NCI-H774 (cell line): ENCODE data around the gene GLDC.
"Not testable (repeated sequence)": the region's sequence is repeated elsewhere in the genome, so short reads cannot be mapped to it uniquely, and the experiment has no call there.

Source experiments
- DNase-seq: peaks from one replicate; lab custom pipeline; 2025; lab: John Stamatoyannopoulos, UW

GLDC gene

DNA sequence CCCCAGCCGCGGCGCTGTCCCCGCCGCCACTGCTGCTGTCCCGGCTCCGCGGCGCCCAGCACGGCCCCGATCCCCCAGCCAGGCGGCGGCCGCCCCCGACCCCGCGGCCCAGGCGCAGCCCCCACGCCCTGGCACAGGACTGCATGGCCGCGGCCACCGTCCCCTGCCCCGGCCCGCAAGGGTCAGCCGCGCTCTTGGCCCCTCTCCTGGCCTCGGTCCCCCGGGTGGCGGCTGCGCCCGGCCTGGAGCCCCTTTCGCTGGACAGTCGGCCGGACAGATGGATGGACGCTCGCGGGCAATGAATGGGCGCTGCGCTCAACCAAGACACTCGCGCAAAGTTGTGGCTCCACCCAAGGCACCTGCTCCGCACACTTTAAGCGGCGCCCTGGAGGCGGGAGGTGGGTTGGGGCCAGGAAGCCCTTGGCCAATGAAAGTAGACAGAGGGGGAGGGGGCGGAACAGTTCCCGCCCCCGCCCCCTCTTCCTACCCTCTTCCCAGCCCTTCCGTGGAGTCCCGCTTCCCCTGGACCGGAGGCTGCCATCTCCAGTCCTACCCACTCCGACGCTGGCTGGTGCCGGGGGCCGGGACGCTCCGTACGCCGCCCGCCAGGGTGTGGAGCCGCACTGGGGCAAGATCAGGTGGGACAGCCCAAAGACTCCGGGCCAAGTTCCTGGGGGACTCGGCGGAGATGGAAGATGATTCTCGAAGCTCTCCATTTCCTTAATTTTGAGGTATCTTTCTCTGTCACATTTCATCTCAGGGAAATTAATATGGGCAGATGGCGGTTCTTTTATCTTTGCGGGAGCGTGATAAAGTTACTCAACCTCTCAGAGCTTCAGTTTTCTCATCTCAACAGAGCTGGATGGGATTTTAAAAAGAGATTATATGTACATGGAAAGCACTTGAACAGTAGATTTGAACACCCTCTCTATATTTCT, at the start of gene GLDC:
GLDC (minus strand) TSS at position 375 of the 938 bp plus-strand sequence; CDS start at position 145, 230 bp downstream.
- DNase-seq = peak; percentile 95

DNA sequence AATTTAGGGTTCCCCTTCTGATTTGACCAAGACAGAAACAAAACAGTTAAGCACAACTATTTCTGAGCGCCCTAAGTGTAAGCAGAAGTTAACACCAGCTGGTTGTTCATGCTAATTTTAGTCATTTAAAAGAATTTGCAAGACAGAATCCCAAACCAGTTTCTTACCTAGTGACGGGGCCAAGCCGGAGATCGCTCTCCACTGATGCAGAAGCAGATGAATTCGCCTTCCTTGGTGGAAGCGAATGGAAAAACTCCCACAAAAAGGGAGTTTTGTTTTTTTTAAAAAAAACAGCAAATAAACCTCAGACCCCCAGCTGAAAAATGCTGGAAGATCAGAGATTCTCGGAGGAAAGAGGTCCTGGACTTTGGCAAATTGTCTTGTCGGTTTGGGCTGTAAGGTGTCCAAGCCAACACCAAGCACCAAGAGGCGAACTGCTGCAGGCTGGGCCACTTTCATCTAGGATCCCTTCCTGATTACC, 47.4 kb upstream of the GLDC start:
- no peak for DNase-seq

DNA sequence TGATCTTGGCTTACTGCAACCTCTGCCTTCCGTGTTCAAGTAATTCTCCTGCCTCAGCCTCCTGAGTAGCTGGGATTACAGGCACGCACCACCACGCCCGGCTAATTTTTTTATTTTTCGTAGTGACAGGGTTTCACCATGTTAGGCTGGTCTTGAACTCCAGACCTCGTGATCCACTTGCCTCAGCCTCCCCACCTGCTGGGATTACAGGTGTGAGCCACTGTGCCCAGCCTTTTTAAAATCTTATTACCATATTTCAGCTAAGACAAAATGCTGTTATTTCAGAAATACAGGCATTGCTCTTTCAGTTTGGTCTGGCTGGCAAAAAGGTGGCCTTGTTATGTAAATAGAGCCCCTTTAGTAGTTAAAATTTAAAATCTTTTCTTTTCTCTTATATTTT, 46.9 kb upstream of the GLDC start:
- no peak for DNase-seq

DNA sequence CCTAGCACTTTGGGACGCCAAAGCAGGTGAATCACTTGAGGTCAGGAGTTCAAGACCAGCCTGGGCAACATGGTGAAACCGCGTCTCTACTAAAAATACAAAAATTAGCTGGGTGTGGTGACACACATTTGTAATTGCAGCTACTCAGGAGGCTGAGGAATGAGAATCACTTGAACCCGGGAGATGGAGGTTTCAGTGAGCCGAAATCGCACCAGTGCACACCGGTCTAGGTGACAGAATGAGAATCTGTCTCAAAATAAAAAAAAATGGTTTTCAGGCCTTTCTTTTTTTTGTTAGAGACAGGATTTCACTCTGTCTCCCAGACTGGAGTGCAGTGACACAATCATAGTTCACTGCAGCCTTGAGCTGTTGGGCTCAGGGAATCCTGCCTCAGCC, 45.1 kb upstream of the GLDC start:
- DNase-seq = not testable (repeated sequence)

DNA sequence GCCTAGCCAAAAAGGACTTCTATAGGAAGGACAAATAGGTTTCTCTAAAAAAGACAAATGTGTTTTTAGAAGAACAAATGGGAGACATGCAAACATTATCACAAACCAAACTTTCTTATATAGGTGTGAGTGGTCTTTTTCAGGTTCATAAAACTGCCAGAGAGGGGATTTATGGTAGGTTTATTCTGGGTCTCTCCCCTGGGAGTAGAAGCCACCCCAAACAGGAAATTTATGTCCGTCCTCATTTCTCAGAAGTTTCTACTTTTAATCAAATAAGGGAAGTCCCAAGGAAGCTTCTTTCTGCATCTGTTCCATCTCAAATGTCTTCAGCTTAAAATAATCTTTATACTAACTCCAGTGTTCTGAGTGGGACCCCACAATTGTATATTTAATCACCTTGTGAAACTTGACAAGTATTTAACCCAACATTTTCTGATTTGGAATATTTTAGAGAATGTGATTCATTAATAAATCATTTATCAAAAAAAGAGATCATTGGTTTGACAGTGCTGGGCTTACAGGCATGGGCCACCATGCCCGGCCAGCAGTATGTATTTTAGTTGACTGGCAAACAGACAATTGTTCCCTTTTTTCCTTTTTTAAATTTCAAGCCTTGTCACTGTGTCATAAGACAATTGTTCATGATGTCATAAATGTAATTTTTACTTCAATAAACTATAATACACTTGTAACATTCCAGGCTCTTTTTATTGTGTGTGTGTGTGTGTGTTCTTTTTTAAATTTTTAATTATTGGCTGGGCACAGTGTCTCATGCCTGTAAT, 44.6 kb upstream of the GLDC start:
- DNase-seq = no peak

DNA sequence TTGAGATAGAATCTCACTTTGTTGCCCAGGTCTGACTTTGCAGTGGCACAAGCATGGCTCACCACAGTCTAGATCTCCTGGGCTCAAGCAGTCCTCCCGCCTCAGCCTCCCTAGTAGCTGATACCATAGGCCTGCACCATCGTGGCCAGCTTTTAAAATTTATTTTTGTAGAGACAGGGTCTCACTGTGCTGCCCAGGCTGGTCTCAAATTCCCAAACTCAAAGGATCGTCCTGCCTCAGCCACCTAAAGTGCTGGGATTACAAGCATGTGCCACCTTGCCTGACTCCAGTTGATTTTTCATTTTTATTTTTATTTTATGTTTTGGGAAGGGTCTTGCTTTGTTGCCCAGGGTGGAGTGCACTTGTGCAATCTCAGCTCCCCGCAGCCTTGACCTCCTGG, 41.7 kb upstream of the GLDC start:
- DNase-seq = no peak

DNA sequence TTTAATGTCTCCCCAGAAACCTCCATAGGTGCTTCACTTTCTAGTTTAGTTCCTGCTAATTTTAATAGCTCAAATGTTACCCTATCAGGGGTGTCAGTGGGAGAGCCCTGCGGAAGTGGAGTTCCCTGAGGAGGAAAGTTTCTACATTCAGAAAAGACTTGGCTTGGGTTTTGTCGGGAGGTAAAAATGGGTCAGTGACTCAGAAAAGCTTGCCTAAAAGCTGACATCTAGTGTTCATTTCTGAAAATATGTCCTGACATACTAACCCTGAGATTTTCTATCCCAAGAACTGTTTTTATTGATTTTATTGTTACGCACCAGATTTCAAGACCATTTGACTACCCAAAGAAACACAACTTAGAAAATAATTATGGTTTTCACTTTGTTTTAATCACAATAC, 40.9 kb upstream of the GLDC start:
- no peak for DNase-seq

DNA sequence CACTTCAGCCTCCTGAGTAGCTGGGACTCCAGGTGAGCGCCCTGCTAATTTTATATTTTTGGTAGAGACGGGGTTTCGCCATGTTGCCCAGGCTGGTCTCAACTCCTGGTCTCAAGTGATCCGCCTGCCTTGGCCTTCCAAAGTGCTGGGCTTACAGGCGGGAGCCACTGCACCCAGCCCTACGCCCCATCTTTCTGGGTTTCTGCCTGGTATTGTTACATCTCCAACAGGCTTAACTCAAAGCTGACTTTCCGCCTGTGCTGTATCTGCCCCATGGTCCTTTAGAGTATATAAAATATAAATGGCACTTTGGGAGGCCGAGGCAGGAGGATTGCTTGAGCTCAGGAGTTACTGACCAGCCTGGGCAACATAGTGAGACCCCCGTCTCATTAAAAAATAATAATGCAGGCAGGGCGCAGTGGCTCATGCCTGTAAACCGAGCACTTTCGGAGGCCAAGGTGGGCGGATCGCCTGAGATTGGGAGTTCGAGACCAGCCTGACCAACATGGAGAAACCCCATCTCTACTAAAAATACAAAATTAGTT, 36.5 kb upstream of the GLDC start:
- no peak for DNase-seq

DNA sequence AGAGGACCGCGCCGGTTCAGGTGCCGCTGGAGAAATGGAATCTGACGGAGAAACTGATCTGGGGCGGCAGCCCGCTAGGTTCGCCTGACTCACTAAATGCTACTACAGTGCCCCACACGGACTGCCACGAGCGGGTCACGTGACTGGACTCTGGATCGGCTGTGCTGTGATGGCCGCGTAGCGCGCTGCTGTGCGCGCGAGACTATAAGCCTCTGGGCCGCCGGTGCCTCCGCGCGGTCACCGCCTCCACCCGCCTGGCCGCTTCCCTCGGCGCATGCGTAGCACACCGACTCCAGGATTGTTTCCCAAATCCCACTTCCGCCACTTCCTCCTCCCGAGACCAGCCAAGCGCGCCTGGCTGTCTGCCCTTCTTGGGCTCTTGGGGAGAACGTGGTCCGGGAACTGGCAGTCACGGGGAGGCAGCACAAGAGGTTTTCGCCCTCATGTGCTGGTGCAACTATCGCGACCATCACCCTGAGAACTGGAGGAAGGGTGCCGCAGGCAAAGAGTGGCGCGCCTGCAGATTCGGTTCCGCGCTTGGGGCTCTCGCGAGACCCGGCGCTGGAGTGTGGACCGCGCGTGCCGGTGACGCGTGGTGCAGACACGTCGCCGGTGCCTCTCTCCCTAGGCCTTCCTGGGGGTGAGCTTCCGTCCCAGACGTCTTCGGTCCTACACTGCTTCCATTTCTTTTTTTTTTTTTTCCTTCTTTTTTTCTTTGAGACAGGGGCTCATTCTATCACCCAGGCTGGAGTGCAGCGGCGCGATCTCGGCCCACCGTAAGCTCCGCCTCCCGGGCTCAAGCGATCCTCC, 35.8 kb upstream of the GLDC start:
- peak; percentile 98 for DNase-seq

DNA sequence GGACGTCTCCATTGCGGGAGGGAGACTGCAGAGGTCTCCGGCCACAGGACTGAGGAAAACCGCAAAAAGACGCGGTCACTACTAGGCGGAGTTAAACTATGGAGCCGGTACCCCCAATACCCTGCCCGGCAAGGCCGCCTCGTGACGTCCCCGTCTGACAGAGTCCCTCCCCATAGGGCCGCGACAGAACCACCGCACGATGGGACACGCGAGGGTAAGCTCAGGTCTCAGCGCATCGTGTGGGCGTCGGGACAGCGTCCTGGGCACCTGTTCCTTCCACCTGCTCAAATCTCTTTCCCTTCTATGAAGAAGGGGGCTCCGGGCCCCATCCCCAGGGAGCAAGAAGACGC, 35.2 kb upstream of the GLDC start:
- DNase-seq = peak; percentile 73

DNA sequence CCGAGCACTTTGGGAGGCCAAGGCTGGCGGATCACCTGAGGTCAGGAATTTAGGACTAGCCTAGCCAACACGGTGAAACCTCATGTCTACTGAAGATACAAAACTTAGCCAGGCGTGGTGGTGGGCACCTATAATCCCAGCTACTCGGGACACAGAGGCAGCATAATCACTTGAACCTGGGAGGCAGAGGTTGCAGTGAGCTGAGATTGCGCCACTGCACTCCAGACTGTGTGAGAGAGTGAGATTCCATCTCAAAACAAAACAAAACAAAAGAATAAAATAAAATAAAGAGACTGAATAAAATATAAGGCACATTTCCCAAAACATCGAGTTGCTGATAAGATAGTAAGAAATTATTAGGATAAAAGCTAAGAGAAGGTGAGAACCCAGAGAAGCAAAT, 32.3 kb upstream of the GLDC start:
- no peak for DNase-seq

DNA sequence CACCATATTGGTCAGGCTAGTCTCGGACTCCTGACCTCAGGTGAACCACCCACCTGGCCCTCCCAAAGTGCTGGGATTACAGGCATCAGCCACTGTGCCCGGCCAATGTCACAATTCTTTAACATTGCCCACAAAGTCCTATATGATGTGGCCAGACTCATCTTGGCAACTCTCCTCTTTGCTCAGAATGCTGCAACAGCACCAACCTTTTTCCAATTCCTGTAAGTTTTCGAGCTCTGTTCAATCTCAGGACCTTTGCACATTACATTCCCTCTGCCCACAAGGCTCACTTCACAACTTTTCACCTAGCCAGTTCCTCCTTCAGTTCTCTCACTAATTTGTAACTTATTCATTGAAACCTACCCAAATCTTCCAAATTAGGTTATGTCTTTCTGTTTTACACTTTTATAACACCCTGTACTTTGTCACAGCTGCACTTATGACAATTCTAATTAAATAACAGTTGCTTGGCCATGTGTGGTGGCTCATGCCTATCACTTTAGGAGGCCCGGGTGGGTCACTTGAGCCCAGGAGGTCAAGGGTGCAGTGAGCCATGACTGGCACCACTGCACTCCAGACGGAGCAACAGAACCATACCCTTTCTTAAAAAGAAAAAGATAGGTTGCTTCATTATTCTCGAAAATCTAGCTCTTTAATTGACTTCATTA, 30.9 kb upstream of the GLDC start:
- no peak for DNase-seq

DNA sequence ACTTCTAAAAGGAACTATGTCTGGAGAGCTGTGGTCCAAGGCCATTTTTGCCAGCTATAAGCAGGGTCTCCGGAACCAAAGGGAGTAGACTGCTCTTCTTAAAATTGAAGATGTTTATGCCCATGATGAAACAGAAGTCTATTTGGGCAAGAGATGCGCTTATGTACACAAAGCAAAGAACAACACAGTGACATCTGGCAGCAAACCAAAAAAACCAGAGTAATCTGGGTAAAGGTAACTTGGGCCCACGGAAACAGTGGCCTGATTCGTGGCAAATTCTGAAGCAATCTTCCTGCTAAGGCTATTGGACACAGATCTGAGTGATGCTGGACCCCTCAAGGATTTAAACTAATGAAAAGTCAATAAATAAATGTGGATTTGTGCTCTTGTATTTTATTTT, 29.7 kb upstream of the GLDC start:
- DNase-seq = no peak

DNA sequence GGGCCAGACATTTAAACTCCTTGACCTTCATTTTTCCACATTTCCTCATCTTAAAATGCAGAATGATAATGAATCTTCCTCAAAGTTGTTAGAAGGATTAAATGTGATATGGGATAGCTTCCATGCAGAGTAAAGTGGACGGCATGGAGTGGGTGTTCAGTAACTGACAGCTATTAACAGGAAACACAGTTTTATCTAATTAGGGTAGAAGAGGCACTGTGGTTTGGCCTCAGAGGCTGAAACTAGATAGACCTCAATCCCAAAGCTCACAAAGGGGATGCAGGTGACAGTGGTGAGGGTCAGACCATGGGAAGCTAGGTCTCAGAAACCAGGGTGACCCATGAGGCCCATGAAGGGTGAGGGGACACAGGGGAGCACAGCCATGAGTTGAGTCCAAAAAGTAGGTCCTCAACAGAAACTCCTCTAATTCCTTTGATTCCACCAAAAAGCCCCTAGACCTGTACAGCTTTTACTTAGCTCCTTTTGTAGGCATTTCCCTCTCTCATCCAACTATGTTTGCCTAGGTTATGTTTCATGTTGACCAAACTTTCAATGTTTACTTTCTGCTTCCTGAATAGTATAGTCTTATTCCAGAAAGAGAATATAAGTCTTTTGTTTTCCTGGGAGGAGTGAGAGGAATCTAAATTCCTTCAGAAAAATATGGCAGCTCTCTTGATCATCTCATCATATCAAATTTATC, 27.9 kb upstream of the GLDC start:
- DNase-seq = no peak

DNA sequence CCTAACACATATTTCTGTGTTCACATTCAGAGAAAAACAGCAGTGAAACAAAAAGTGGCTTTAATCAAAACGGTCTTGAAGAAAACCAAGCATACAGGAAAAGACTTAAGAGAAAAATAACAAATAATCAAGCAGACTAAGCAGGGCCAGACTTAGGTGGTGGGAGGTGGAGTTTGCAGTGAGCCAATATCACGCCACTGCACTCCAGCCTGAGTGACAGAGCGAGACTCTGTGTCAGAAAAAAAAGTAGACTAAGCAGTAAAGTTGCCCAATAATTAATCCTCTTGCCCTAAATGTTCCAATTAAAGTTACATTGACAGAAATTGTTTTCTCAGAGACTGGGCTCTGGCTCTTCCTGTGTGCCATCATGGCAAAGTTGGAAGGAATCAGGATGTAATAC, 26.6 kb upstream of the GLDC start:
- DNase-seq = no peak

DNA sequence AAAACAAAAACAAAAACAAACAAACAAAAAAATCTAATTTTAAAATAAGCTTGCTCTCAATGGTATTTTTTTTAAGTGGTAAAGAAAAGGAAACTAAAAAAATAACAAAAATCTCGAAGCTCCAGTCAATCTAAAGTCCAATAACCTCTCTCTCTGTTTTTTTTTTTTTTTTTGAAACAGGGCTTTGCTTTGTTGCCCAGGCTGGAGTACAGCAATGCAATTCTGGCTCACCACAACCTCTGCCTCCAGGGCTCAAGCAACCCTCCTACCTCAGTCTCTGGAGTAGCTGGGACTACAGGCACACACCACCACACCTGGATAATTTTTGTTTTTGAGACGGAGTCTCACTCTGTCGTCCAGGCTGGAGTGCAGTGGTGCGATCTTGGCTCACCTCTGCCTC, 25.9 kb upstream of the GLDC start:
- no peak for DNase-seq

DNA sequence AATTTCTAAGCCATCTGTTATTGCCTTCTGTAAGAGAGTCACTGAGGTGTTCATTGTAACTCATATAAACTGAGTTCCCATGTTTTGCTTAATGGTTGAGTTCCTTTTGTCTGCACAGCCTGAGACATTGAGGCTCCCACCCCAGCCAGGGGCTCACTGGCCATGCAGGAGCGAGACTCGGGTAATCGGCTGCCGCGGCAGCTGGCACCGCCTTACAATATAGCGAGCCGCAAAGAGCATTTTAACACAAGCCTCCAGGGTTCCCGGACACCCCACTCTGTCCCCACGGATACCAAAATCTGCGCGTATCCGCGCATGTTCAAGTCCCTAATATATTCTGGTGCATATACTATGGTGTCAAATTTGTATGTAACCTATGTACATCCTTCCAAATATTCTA, 24.4 kb upstream of the GLDC start:
- no peak for DNase-seq

DNA sequence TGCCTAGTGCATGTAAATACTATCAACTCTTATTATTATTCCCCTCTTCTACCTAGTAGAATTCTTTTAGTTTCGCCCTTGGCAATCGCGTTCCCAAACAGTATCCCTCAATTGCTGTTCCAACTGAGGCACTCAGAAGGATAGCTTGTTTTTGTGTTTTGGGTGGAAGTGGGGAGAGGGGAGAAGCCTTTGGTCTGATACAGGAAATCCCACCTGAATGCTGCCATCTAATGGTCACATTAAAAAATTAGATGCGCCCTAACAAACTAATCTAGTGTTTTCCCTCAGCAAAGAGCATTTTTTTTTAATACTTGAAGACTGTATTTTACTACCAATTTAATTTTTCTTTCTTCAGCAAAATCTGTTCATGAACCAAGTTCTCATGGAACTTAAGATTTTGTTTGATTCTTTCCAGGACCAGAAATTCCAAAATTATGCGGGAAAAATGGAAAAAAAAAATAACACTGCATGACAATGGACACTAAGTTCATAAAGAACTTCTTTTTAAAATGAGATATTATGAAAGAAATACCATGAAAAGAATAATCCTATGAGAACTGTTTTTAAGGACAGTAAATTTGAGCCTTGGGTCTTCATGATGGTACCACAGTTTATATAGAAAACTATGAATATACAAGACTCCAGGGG, 22.2 kb upstream of the GLDC start:
- no peak for DNase-seq

DNA sequence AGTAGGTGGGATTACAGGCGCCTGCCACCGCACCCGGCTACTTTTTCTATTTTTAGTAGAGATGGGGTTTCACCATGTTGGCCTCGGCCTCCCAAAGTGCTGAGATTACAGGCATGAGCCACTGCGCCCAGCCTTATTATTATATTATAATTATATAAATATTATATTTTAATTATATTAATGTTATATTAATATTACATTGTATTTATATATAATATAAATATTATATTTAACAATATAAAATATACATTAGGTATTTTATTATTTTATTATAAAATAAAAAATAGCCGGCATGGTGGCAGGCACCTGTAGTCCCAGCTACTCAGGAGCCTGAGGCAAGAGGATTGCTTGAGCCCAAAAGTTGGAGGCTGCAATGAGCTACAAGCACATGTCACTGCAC, 21.6 kb upstream of the GLDC start:
- DNase-seq = no peak

DNA sequence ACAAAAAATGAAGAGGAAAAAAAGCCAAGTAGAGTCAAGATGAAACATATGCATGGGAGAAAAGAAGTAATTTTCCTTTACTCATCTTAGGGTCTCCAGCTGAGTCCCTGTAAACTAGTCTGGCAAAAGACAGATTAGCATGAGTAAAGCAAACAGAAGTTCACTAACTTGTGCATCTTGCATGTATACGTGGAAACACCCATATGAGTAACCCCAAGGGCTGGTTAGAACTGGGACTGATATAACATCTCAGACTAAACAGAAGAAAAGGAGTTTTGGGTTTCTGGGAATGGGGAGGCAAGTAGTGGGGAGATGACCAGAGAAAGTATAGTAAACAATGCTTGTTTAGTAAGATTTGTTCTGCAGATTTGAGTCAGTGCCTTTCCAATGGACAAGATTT, 20.1 kb upstream of the GLDC start:
- DNase-seq = no peak
